ENCODE results near the gene GCLC. TPM values are rescaled to one million over a fixed set of nuclear protein-coding genes. Genes with fewer than 3 reads are reported as not detected.

The GCLC gene
- polyA plus RNA-seq, 1 donor from 2014 or later: 10.4 TPM

GRCh38 chr6:53583451-53583850, 38.5 kb upstream of the GCLC start:
- Histone ChIP-seq H3K79me2 (replicated peaks; ENCODE audit: insufficient read depth, low read length) (no peaks in the 10 kb centered on the region), H3K27ac (ENCODE audit: low read length) (no peak overlapping the region), H3K9ac (ENCODE audit: low read length) (no peak overlapping the region)

DNA sequence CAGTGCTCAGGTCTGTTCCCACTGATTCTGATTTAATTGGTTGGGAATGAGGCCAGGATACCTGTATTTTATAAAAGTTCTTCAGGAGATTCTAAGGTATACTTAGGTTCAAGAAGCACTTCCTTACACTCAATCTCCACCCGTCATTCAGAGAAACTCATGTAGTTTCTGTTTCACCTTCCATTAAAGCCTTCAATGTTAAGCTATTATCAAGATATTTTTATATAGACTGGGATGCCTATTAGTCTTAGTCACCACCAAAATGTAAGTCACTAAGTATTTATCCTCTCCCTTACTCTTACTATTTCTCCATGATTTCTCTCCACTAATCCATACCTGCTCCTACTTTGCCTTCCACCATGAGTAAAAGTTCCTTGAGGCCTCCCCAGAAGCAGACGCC, 38.1 kb upstream of the GCLC start:
- Histone ChIP-seq H2AFZ (ENCODE audit: low read depth, low read length) (no peak overlapping the region), H3K27ac (ENCODE audit: low read length) (no peak overlapping the region), H3K4me2 (ENCODE audit: low read length) (no peak overlapping the region), H3K36me3 (ENCODE audit: insufficient read depth, low read length) (no peaks in the 10 kb centered on the region), H3F3A (ENCODE audit: insufficient read depth, low read length, poor library complexity, severe bottlenecking) (no peaks in the 10 kb centered on the region), H3K9ac (ENCODE audit: low read length) (no peak overlapping the region), H3K9me3 (ENCODE audit: low read length) (no peaks in the 10 kb centered on the region), H3K27me3 (ENCODE audit: insufficient read depth, low read depth, low read length) (no peaks in the 10 kb centered on the region), H3K9me2 (ENCODE audit: insufficient read depth, low read length) (no peaks in the 10 kb centered on the region), H4K20me1 (ENCODE audit: insufficient read depth) (no peaks in the 10 kb centered on the region), H3K4me3 (ENCODE audit: low read length) (no peak overlapping the region), H3K79me2 (replicated peaks; ENCODE audit: insufficient read depth, low read length) (no peaks in the 10 kb centered on the region)
- TF ChIP-seq RAD21 (conservative IDR thresholded peaks at IDR 0.05) (no peak), SMC3 (conservative IDR thresholded peaks at IDR 0.05; ENCODE audit: poor library complexity) (no peak), POLR2AphosphoS5 (IDR thresholded peaks at IDR 0.05) (no peak), EP300 (conservative IDR thresholded peaks at IDR 0.05; ENCODE audit: poor library complexity, severe bottlenecking) (no peak), EZH2 (IDR thresholded peaks at IDR 0.05; ENCODE audit: borderline replicate concordance, insufficient read depth, low read length, poor library complexity, severe bottlenecking) (no peak), MXI1 (conservative IDR thresholded peaks at IDR 0.05; ENCODE audit: poor library complexity, severe bottlenecking) (no peak), TAF1 (IDR thresholded peaks at IDR 0.05; ENCODE audit: low read depth) (no peak)
- TF ChIP-seq, protein P1, sequence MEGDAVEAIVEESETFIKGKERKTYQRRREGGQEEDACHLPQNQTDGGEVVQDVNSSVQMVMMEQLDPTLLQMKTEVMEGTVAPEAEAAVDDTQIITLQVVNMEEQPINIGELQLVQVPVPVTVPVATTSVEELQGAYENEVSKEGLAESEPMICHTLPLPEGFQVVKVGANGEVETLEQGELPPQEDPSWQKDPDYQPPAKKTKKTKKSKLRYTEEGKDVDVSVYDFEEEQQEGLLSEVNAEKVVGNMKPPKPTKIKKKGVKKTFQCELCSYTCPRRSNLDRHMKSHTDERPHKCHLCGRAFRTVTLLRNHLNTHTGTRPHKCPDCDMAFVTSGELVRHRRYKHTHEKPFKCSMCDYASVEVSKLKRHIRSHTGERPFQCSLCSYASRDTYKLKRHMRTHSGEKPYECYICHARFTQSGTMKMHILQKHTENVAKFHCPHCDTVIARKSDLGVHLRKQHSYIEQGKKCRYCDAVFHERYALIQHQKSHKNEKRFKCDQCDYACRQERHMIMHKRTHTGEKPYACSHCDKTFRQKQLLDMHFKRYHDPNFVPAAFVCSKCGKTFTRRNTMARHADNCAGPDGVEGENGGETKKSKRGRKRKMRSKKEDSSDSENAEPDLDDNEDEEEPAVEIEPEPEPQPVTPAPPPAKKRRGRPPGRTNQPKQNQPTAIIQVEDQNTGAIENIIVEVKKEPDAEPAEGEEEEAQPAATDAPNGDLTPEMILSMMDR (IDR thresholded peaks at IDR 0.05; ENCODE audit: poor library complexity, severe bottlenecking): no peak
- TF ChIP-seq, protein P2, sequence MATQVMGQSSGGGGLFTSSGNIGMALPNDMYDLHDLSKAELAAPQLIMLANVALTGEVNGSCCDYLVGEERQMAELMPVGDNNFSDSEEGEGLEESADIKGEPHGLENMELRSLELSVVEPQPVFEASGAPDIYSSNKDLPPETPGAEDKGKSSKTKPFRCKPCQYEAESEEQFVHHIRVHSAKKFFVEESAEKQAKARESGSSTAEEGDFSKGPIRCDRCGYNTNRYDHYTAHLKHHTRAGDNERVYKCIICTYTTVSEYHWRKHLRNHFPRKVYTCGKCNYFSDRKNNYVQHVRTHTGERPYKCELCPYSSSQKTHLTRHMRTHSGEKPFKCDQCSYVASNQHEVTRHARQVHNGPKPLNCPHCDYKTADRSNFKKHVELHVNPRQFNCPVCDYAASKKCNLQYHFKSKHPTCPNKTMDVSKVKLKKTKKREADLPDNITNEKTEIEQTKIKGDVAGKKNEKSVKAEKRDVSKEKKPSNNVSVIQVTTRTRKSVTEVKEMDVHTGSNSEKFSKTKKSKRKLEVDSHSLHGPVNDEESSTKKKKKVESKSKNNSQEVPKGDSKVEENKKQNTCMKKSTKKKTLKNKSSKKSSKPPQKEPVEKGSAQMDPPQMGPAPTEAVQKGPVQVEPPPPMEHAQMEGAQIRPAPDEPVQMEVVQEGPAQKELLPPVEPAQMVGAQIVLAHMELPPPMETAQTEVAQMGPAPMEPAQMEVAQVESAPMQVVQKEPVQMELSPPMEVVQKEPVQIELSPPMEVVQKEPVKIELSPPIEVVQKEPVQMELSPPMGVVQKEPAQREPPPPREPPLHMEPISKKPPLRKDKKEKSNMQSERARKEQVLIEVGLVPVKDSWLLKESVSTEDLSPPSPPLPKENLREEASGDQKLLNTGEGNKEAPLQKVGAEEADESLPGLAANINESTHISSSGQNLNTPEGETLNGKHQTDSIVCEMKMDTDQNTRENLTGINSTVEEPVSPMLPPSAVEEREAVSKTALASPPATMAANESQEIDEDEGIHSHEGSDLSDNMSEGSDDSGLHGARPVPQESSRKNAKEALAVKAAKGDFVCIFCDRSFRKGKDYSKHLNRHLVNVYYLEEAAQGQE (IDR thresholded peaks at IDR 0.05; ENCODE audit: borderline replicate concordance): no peak

More at GRCh38 chr6:53583451-53583850, 38.5 kb upstream of the GCLC start:
- no peaks in the 10 kb centered on the region for H3K36me3 ChIP-seq (ENCODE audit: insufficient read depth, low read length)
- H3K4me3 ChIP-seq (ENCODE audit: low read length): no peak overlapping the region
- no peak overlapping the region for H3K4me2 ChIP-seq (ENCODE audit: low read length)
- H3F3A ChIP-seq (ENCODE audit: insufficient read depth, low read length, poor library complexity, severe bottlenecking): no peaks in the 10 kb centered on the region
- H3K9me3 ChIP-seq (ENCODE audit: low read length): no peaks in the 10 kb centered on the region
- no peaks in the 10 kb centered on the region for H4K20me1 ChIP-seq (ENCODE audit: insufficient read depth)
- TF ChIP-seq EZH2 (IDR thresholded peaks at IDR 0.05; ENCODE audit: borderline replicate concordance, insufficient read depth, low read length, poor library complexity, severe bottlenecking): no peak
- TF ChIP-seq, protein P1 (IDR thresholded peaks at IDR 0.05; ENCODE audit: poor library complexity, severe bottlenecking): no peak
- no peak for TF ChIP-seq EP300 (conservative IDR thresholded peaks at IDR 0.05; ENCODE audit: poor library complexity, severe bottlenecking)
- no peak for TF ChIP-seq SMC3 (conservative IDR thresholded peaks at IDR 0.05; ENCODE audit: poor library complexity)
- no peaks in the 10 kb centered on the region for H3K9me2 ChIP-seq (ENCODE audit: insufficient read depth, low read length)
- H3K27me3 ChIP-seq (ENCODE audit: insufficient read depth, low read depth, low read length): no peaks in the 10 kb centered on the region
- H2AFZ ChIP-seq (ENCODE audit: low read depth, low read length): no peak overlapping the region

Data from neural cell (in vitro differentiated cells).